ENCODE data around the gene TNS3. TPM values are rescaled to one million over a fixed set of nuclear protein-coding genes. Genes with fewer than 3 reads are reported as not detected.
A peak's percentile ranks its signal among the peaks of the same experiment; 100 is the strongest.

The TNS3 gene
- total and polyA plus RNA-seq, 9 of the 15 experiments (the other 6 are each of a cell fraction or from before 2014, with no cell fraction given): 0.20 TPM; not detected in 8

- 0 out of 2 replicates have a peak, but pooled peaks have one; percentile 41 for TF ChIP-seq ZBTB40 (IDR thresholded peaks at IDR 0.05)
- TF ChIP-seq ZBTB40 (CRISPR knock-in tag; IDR thresholded peaks at IDR 0.05): no peak
- no peak for TF ChIP-seq HMG20B (CRISPR knock-in tag; IDR thresholded peaks at IDR 0.05)
- TF ChIP-seq REST (IDR thresholded peaks at IDR 0.05; ENCODE audit: borderline replicate concordance): no peak
- no peak for TF ChIP-seq REST (CRISPR knock-in tag; IDR thresholded peaks at IDR 0.05; ENCODE audit: low read depth)
- no peak for TF ChIP-seq POLR2B (IDR thresholded peaks at IDR 0.05; ENCODE audit: low read depth, partially characterized antibody)
- no peak for TF ChIP-seq ZNF232 (CRISPR knock-in tag; IDR thresholded peaks at IDR 0.05)
- TF ChIP-seq CGGBP1 (CRISPR knock-in tag; IDR thresholded peaks at IDR 0.05): no peak
- peak; percentile 48; the same call in 1 of the 2 replicates for TF ChIP-seq ELF1 (tag; IDR thresholded peaks at IDR 0.05)
- no peak for TF ChIP-seq HDAC8 (tag; IDR thresholded peaks at IDR 0.05)
- no peak for TF ChIP-seq GATAD2B (IDR thresholded peaks at IDR 0.05; ENCODE audit: borderline replicate concordance)
Observed at GRCh38 chr7:47225387-47226131, 356.4 kb downstream of the TNS3 start (continued).
